ENCODE results near the gene NHERF1.

The NHERF1 gene

DNA sequence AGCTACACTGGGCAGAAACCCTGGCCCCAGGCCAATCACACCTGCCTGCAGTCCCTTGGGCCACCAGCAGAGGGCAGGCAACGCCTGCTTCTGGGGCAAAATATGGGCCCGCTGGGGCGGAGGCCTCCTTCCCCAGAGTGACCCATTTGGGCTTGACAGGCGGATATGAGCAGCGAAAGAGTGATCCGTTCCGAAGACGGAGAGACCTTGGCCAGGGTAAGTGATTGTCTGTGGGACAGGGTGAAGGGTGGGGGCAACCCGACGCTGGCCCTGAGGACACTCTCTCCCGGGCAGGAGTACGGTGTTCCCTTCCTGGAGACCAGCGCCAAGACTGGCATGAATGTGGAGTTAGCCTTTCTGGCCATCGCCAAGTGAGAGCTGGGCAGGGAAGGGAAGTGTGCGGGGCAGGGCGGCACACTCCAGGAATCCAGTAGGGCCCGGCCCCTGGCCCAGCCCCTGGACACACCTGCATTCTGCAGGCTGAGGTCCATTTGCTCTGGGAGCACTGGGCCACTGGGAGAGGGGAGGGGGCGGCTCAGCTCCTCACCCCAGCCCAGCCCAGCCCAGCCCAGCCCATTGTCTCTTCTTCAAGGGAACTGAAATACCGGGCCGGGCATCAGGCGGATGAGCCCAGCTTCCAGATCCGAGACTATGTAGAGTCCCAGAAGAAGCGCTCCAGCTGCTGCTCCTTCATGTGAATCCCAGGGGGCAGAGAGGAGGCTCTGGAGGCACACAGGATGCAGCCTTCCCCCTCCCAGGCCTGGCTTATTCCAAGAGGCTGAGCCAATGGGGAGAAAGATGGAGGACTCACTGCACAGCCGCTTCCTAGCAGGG is 3.5 kb upstream of the NHERF1 start:
- no peak overlapping the region for H3K4me3 ChIP-seq (ENCODE audit: low read length)
- no peak for DNase-seq (ENCODE audit: low read depth, low spot score)

DNA sequence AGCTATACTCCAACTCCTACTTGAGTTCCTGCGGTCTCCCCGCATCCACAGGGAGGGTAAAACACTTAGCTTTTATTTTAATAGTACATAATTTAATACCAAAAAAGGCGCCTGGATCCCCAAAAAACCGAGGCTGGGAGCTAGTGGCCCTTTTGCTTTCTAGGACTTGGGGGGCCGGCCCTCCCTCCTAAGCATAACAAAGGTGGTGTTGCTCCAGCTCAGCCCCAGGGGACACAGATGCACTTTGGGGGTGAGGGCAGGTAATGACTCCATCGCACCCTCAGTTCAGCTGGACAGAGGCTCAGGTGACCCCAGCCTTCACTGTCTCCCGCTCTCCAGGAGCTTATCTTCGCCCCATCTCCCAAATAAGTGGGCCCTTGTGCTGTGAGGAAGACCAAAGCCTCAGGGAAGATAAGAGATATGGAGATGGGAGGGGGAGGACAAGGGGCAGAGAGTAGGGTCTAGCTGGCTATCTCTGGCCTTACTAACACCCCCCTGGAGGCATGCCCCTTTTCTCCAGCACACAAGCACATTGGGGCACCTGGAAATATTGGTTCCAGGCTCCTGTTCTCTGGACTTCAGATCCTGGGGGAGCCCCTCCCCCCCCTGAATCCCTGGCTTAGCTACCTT is 2.8 kb upstream of the NHERF1 start:
- no peak overlapping the region for H3K4me3 ChIP-seq (ENCODE audit: low read length)
- no peak for DNase-seq (ENCODE audit: low read depth, low spot score)

DNA sequence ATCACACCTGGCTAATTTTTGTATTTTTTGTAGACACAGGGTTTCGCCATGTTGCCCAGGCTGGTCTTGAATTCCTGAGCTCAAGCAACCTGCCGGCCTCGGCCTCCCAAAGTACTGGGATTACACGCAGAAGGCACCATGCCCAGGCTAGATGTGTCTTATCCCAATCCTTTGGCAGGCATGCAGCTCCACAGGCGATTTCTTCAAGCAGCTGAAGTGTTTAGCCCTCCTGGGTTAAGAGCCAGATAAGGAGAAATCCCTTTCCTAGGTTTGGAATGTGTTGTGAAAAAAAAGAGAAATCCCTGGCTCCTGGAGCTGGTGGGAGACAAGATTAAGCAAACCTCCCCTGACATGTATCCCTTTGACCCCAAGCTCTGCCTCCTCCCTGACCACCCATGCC is 2.1 kb upstream of the NHERF1 start:
- no peak for DNase-seq (ENCODE audit: low read depth, low spot score)
- H3K4me3 ChIP-seq (ENCODE audit: low read length): no peak overlapping the region

DNA sequence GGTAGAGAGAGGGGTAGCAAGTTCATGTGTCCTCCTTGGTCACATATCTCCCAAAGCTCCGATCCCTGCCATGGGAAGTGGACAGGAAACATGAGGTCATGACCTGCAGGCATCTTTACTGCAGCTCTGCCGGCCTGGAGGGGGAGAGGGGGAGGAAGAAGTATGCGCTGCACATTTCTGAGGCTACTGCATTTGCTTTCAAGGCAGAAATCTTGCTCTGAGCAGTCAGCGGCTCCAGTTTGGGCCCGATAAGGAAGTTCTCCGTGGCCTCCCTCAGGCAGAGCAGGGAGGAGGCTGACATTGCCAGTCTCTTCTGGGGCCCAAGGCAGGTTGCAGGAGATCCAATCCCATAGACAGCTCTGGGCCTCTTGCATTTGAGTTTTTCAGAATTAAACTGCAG is 1.5 kb upstream of the NHERF1 start:
- no peak for DNase-seq (ENCODE audit: low read depth, low spot score)
- no peak overlapping the region for H3K4me3 ChIP-seq (ENCODE audit: low read length)

DNA sequence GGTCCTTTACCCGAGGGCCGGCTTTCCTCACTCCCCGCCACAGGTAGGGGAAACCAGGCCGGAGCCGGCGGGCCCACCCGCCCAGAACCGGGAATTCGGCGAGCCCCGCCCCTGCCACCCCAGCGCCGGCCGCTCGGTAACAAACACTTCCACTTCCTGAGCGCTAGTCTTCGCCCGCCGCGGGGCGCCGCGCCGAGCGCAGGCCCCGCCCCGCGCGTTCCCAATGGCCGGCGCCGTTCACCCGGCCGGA is 224 bp upstream of the NHERF1 start:
- peak overlapping the region; percentile 52 for H3K4me3 ChIP-seq (ENCODE audit: low read length)
- DNase-seq (ENCODE audit: low read depth, low spot score): no peak

DNA sequence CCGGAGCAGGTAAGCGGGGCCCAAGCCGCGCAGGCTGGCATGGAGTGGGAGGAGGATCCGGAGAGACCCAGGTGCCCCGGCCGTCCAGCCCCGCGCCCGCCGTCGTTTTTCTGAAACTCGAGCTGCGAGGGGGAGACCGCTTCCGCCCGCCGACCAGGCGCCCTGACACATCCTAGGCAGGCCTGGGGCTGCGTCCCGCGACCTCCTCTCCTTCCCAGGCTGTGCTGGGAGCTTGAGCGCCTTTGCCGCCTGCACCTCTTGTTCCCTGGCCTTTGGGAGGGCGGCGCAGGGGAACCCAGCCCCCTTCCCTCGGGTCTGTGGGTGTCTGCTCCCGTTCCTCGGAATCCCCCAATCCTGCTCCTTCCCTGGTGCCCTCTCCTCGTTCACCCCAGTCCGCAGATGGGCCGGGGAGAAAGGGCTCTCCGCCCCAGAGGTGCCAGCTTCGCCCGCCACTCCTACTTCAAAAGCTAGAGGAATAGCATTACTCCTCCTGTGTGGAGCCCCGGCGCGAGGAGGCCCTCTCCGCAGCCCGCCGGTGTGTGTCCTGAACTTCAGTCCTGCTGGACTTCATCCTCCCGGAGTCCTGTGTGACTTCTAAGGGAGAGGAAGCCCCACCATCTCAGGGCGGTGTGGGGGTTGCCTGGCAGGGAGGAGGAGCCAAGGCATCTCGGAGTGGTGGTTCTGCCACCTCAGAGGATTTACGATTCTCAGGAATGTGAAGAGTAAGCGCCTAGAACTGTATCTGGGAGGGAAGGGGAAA is 1.0 kb downstream of the NHERF1 start:
- H3K4me3 ChIP-seq (ENCODE audit: low read length): peak overlapping the region; percentile 88
- DNase-seq (ENCODE audit: low read depth, low spot score): no peak

DNA sequence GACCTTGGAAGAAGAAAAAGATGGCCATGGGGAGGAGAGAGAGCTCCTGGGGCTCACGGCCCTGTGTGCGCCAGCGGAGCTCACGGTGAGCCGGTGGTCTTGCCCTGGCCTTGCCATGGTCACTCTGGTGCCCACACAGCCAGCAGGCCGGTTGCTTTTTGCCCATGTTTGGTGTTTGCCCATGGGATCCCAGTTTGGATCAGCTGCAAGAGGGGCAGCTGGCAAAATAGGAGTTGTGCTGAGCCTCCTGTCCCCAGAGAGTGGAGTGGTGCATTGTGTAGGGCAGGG is 1.6 kb downstream of the NHERF1 start:
- DNase-seq (ENCODE audit: low read depth, low spot score): no peak

DNA sequence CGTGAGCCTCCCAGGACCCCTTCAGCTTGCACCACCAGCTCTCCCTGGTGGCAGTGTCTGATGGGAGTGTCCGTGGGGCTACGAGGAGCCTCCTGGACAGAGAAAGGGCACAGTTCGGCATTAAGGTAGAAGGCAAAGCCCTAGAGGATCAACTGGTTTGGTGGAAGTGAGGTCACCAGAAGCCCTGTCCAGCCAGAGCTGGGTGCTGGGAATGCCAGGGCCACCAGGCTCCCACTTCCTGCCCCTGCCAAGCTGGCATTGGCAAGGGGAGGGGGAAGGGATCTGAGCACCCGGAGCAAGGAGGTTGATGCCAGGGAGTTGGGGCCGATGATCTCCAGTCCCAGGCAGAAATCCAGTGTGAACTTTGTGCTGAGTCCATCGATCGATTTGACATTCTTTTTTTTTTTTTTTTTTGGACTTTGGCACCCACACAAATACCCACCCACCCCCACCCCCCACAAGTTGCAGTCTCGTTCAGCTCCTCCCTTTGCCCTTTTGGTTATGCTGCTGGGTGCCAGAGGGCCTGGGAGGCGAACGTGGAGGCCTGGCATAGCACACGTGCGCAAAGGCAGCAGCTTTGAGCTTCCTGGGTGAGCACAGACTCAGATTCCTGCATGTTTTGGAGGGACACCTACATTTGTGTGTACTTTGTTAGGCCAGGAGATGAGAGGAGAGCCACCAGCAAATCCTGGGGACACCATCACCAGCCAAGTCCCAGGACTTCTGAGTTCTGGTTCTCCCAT is 2.1 kb downstream of the NHERF1 start:
- no peak for DNase-seq (ENCODE audit: low read depth, low spot score)
- peak overlapping the region; percentile 88 for H3K4me3 ChIP-seq (ENCODE audit: low read length)

More for the DNA sequence above, 1.6 kb downstream of the NHERF1 start:
- H3K4me3 ChIP-seq (ENCODE audit: low read length): peak overlapping the region; percentile 88

DNA sequence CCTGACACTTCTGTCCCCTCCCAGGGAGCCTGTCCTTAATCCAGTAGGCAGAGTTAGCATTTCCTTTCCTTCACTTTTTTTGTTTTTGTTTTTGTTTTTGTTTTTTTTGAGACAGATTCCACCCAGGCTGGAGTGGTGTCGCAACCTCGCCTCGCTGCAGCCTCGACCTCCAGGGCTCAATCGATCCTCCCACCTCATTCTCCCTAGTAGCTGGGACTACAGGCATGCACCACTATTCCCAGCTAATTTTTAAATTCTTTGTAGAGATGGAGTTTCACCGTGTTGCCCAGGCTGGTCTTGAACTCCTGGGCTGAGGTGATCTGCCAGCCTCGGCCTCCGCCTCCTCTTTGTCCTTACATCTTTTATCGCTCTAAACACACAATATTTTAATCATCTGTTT is 4.0 kb downstream of the NHERF1 start:
- no peak for DNase-seq (ENCODE audit: low read depth, low spot score)
- no peak overlapping the region for H3K4me3 ChIP-seq (ENCODE audit: low read length)

DNA sequence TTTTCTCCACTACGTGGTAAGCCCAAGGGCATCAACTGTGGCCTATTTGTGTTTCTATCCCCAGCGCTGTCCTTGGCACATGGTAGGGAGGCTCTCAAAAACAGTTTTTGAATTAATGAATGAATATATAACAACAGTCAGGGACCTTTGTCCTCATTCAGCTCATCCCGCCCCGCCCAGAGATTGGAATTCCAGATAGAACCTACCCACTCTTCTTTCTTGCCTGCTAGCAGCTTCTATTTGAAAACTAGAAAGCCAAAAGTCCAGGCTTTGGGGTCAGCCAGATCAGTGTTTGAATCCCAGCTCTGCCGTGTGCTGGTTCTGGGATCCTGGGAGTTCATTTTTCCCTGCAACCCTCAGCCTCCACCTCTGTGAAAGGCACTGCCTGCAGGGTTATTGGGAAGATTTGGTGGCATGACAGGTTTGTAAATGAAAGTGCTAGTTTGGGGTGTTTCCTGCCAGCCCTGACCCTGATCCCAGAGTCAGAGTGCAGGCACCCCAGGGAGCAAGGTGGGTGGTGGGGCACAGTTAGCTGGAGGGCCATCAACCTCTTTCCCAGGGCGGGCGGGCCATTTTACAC is 4.5 kb downstream of the NHERF1 start:
- H3K4me3 ChIP-seq (ENCODE audit: low read length): no peak overlapping the region
- DNase-seq (ENCODE audit: low read depth, low spot score): no peak

DNA sequence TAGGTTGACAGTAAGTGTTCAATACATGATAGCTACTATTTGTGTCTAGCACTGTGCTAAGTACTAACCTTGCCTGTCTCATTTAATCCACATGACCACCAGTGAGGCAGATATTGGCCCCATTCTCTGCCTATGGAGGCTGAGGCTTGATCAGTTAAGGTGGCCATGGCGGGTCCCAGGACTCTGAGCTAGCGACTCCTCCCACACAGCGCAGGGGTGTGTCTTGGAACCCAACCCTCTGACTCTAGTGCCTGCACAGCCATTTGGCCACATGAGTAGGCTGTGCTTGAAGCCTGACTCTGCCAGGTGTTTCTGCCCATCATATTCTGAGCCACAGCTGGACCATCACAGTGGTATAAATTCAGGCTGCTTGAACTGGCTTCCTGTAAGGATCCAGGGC is 6.4 kb downstream of the NHERF1 start:
- H3K4me3 ChIP-seq (ENCODE audit: low read length): no peak overlapping the region
- no peak for DNase-seq (ENCODE audit: low read depth, low spot score)

DNA sequence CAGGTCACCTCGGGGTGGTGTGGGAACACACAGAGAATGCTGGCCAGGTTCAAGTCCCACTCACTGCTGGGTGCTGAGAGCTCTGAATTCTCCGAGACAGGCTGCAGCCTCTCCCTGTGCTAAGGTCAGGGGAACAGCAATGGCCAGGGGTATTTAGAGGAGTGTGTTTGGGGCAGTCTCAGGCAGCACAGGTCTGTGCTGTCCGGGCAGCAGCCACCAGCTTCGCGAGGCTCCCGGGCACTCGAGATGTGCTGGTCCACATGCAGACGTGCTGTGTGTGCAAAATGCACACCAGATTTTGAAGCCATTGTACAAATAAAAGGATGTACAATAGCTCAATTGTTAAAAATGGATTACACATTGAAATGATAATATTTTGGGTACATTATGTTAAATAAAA is 7.1 kb downstream of the NHERF1 start:
- DNase-seq (ENCODE audit: low read depth, low spot score): no peak
- no peak overlapping the region for H3K4me3 ChIP-seq (ENCODE audit: low read length)

DNA sequence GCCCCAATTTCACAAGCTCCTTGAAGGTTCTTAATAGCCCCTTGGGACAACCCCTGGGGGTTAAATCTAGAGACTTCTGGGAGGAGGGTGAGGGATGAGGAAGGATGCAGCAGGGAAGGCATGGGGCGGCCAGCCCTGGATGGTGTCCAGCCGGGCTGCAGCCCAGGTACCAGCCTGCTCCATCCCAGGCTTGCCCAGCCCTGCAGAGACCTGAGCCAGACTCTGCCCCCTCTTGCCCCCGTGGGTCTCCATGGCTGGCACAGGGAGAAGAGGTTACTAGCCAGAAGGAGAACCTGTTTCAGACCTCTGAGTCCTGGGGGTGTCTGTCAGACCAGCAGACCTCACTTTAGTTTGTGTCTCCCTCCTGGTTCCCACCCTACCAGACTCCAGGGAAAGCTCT is 8.5 kb downstream of the NHERF1 start:
- no peak overlapping the region for H3K4me3 ChIP-seq (ENCODE audit: low read length)
- DNase-seq (ENCODE audit: low read depth, low spot score): no peak

DNA sequence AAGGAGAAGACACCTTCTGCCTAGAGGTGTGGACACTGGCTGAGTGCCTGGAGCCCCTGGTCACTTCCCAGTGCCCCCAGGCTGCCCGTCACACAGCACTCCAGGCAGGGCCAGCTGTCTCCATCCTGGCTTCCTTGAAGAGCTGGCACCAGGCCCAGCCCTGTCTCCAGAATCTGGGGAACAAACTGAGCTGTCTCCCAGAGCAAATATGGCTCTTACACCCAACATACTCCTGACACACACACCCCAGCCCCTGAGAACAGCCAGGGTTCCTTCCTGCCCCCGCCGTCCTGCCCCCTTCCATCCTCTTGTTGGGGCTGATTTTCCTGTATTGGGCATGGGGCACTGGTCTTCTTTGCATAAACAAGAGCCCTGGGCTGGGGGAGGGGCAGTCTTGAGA is 9.1 kb downstream of the NHERF1 start:
- no peak for DNase-seq (ENCODE audit: low read depth, low spot score)
- H3K4me3 ChIP-seq (ENCODE audit: low read length): no peak overlapping the region

DNA sequence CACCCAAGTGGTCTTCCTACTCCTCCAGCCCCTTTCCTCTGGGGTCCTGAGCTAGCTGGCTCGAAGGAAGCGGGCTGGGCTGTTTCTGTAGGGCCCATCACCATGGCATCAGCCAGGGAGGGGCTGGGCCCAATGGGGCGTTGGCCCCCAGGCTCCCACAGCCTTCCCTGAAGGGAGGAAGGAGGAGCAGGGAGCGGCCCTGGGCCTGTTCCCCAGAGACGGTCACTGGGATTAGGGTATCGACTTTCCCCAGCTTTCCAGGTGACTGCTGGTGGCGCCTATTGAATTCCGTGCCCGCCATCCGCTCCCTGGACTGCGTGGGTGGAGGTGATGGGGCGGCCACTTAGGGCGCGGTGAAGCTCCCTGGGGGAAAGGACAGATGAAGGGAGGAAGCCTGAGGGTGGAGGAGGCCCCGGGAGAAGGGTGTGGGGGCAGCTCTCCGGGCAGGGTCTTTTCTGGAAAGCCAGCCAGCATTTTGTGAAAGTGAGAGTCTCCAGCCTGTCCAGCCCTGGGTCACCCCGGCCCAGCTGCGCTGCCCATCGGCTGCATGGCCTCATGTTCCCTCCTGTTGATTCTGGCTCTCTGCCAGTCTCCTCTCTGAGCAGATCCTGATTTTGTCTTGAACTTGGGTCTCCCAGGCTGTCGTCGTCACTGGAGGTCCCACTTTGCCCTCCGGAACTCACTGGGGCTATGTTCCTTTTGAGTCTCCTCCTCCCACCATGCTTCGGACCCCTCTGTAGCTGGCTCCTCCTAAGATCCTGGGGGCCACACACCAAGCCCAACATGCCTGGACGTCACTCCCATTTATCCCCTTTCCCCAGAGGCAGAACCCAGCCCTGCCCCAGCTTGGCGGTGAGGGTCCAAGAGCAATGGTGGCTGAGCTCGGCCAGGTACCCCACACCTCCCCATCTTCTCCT is 9.8 kb downstream of the NHERF1 start:
- DNase-seq (ENCODE audit: low read depth, low spot score): no peak
- H3K4me3 ChIP-seq (ENCODE audit: low read length): peak overlapping the region; percentile 33

DNA sequence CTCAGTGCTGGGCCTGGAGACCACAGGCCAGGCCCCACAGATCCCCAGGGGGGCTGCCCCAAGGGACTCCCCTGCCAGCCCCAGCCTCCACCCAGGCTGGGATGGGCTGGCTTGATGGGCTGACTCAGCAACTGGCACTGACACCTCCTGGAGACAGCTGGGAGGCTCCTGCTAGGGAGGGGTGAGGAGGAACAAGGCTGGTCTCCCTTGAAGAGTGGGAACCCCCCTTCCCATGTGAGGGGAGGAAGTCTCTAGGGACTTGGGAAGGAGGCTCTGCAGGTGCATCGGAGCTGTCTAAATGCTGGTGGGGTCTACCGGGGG is 10.4 kb downstream of the NHERF1 start:
- peak overlapping the region; percentile 33 for H3K4me3 ChIP-seq (ENCODE audit: low read length)
- no peak for DNase-seq (ENCODE audit: low read depth, low spot score)

DNA sequence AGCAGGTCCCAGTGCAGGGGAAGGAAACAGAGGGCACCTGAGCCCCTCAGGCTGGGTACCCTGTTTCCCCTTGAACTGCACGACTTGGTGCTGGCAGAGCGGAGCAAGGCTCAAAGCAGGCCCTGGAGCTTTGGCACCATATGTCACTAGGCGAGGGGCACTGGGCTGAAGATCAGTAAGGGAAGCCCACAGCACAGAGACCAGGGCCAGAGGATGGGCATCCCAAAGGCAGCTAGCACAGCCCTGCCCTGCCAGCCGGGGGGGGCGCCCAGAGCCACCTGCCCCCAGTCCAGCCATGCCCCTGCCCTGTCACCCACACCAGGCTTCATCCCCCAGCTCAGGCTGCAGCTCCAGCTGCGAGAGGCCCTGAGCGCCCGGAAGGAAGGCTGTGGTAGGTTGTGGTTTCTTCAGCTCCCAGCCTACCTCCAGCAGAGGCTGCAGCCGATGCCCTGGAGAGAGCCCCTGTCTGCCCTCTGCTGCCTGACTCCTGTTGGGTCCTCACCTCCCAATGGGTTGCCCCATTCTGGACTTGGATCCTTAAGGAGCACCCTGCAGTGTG is 10.9 kb downstream of the NHERF1 start:
- peak overlapping the region; percentile 33 for H3K4me3 ChIP-seq (ENCODE audit: low read length)
- peak; percentile 71 for DNase-seq (ENCODE audit: low read depth, low spot score)

DNA sequence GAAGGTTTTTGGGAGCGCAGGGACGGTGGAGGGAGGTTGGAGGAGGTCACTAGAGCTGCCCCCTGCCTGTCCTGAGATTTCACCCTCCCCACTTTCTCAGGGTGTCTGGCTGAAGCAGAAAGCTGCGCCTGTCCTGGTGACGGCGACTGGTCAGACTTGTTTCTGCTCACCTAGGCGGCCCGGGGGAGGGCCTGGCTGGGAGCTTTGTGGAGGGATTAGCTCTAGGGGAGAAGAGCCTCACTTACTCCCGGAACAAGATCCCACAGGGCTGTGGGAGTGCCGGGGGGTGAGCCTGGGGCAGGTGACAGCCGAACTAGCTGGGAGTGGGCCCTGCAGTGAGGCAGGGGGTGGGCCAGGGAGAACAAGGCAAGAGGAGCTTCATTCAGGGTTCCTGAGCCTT is 11.5 kb downstream of the NHERF1 start:
- no peak for DNase-seq (ENCODE audit: low read depth, low spot score)
- H3K4me3 ChIP-seq (ENCODE audit: low read length): no peak overlapping the region

All from Jurkat, Clone E6-1 (cell line).